Dendritic cell treated with granulocyte-macrophage colony-stimulating factor and Interleukin-4, amounts not matched to agents 40 ng/mL and 50 ng/mL, for 4 days (primary cell): ENCODE data around the gene RPAP2.
"Not testable (repeated sequence)": the region's sequence is repeated elsewhere in the genome, so short reads cannot be mapped to it uniquely, and the experiment has no call there.

Source experiments
- H3K27ac Mint-ChIP-seq: one replicate; pipeline ENCODE4 v1.8.0; 2022; ENCODE audit warnings: mild to moderate bottlenecking, mixed read lengths
- H3K27me3 Mint-ChIP-seq: one replicate; pipeline ENCODE4 v1.8.0; 2022; ENCODE audit warnings: mild to moderate bottlenecking, mixed read lengths
- H3K36me3 Mint-ChIP-seq: one replicate; pipeline ENCODE4 v1.8.0; 2022; ENCODE audit warnings: low read depth, mixed read lengths
- H3K4me1 Mint-ChIP-seq: one replicate; pipeline ENCODE4 v1.8.0; 2022; ENCODE audit warnings: low read depth, mixed read lengths
- H3K4me3 Mint-ChIP-seq: one replicate; pipeline ENCODE4 v1.8.0; 2022; ENCODE audit warnings: mild to moderate bottlenecking, moderate library complexity, mixed read lengths
- H3K9me3 Mint-ChIP-seq: one replicate; pipeline ENCODE4 v1.8.0; 2022; ENCODE audit warnings: mixed read lengths
- intact Hi-C: fragments of 100-400 bp; cut with micrococcal nuclease; formaldehyde crosslinking; loops from one replicate; pipeline ENCODE4 v1.15.0; 2022

RPAP2 gene

DNA sequence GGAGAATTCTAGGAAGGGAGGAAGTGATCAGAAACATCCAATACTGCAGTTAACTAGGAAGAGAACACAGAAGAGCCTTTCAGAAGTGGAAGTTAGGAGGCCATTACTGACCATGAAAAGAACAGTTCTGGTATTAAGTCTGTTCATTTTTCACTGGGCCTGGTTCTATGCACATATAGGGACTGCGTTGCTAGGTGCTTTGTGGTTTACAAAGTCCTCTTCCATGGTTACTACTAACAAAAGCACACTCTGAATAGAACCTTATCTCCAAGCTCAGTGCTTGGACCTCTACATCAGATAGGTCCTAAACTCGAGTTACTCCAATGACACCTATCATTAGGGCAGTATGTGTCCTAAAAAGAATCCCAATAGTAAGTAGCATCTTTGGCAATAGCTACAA, 75.4 kb downstream of the RPAP2 start:
- Mint-ChIP-seq H3K4me1 (peaks cover 7% of the 10 kb centered on the region), H3K4me3 (no peak overlapping the region), H3K27me3 (no peaks in the 10 kb centered on the region), H3K36me3 (peaks cover 11% of the 10 kb centered on the region), H3K27ac (no peak overlapping the region), H3K9me3 (no peaks in the 10 kb centered on the region)
- intact Hi-C loops: no loop called here

DNA sequence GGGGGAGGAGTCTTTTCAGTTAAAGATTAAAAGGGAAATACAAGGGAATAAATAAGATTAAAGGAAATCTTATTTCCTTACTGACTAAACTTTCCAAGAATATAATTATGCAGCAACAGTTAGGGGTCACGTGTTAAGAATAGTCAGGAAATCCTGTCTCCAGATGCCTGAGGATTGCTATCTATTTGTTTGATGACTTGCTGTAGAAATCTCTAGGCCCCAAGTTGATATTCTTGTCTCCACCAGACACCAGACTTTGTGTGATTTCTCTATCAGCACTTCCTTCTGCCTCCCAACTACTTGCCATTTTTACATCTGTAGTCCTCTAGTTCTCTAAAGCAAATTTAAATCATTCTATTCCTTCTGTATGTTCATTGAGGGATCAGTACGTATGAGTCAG, 77.5 kb downstream of the RPAP2 start:
- no peaks in the 10 kb centered on the region for H3K9me3 Mint-ChIP-seq
- intact Hi-C loops: no loop called here
- H3K4me1 Mint-ChIP-seq: peaks cover 7% of the 10 kb centered on the region
- no peaks in the 10 kb centered on the region for H3K27me3 Mint-ChIP-seq
- H3K27ac Mint-ChIP-seq: no peak overlapping the region
- H3K4me3 Mint-ChIP-seq: no peak overlapping the region
- H3K36me3 Mint-ChIP-seq: peaks cover 8% of the 10 kb centered on the region

GRCh38 chr1:92377991-92378390, 79.1 kb downstream of the RPAP2 start:
- H3K4me3 Mint-ChIP-seq, H3K9me3 Mint-ChIP-seq, H3K4me1 Mint-ChIP-seq, intact Hi-C loops, H3K27ac Mint-ChIP-seq, H3K27me3 Mint-ChIP-seq: not testable (repeated sequence)
- H3K36me3 Mint-ChIP-seq: peaks cover 11% of the 10 kb centered on the region

GRCh38 chr1:92380867-92381266, 82.0 kb downstream of the RPAP2 start:
- no peaks in the 10 kb centered on the region for H3K4me1 Mint-ChIP-seq
- peaks cover 20% of the 10 kb centered on the region for H3K36me3 Mint-ChIP-seq
- H3K4me3 Mint-ChIP-seq: no peak overlapping the region
- no peak overlapping the region for H3K27ac Mint-ChIP-seq
- no peaks in the 10 kb centered on the region for H3K27me3 Mint-ChIP-seq
- peaks cover under 1% of the 10 kb centered on the region for H3K9me3 Mint-ChIP-seq
- intact Hi-C loops: no loop called here

DNA sequence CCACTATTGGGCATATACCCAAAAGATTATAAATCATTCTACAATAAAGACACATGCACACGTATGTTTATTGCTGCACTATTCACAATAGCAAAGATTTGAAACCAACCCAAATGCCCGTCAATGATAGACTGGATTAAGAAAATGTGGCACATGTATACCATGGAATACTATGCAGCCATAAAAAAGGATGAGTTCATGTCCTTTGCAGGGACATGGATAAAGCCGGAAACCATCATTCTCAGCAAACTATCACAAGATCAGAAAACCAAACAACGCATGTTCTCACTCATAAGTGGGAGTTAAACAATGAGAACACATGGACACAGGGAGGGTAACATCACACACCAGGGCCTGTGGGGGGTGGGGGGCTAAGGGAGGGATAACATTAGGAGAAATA, 95.1 kb downstream of the RPAP2 start:
- H3K4me3 Mint-ChIP-seq, H3K27me3 Mint-ChIP-seq, intact Hi-C loops, H3K27ac Mint-ChIP-seq, H3K4me1 Mint-ChIP-seq: not testable (repeated sequence)
- Mint-ChIP-seq H3K9me3 (peaks cover 59% of the 10 kb centered on the region), H3K36me3 (peaks cover 18% of the 10 kb centered on the region)

GRCh38 chr1:92398519-92398918, 99.7 kb downstream of the RPAP2 start:
- Mint-ChIP-seq H3K27me3 (no peaks in the 10 kb centered on the region), H3K27ac (no peak overlapping the region), H3K36me3 (no peaks in the 10 kb centered on the region), H3K4me1 (no peaks in the 10 kb centered on the region), H3K9me3 (peaks cover 52% of the 10 kb centered on the region), H3K4me3 (no peak overlapping the region)
- intact Hi-C loops: no loop called here

- Mint-ChIP-seq H3K4me1 (no peaks in the 10 kb centered on the region), H3K4me3 (no peak overlapping the region), H3K9me3 (peaks cover 52% of the 10 kb centered on the region), H3K27ac (no peak overlapping the region), H3K27me3 (no peaks in the 10 kb centered on the region), H3K36me3 (no peaks in the 10 kb centered on the region)
- intact Hi-C loops: no loop called here
Measured at GRCh38 chr1:92399076-92399475, 100.2 kb downstream of the RPAP2 start.

DNA sequence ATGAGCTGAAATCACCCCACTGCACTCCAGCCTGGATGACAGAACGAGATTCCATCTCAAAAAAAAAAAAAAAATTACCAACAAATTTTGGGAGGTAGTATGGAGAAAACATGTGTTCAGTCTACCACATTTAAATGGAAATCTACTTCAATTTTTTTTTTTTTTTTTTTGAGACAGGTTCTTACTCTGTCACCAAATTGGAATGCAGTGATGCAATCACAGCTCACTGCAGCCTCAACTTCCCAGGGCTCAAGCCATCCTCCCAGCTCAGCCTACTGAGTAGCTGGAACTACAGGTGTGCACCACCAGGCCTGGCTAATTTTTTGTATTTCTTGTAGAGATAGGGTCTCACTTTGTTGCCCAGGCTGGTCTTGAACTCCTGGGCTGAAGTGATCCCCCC, 105.8 kb downstream of the RPAP2 start:
- Mint-ChIP-seq H3K27ac (no peak overlapping the region), H3K9me3 (peaks cover 48% of the 10 kb centered on the region), H3K4me1 (no peaks in the 10 kb centered on the region), H3K27me3 (no peaks in the 10 kb centered on the region), H3K36me3 (no peaks in the 10 kb centered on the region), H3K4me3 (no peak overlapping the region)
- intact Hi-C loops: no loop called here

GRCh38 chr1:92408825-92409224, 110.0 kb downstream of the RPAP2 start:
- Mint-ChIP-seq H3K4me3 (no peak overlapping the region), H3K27ac (no peak overlapping the region), H3K36me3 (no peaks in the 10 kb centered on the region), H3K9me3 (peaks cover 7% of the 10 kb centered on the region), H3K4me1 (no peaks in the 10 kb centered on the region), H3K27me3 (no peaks in the 10 kb centered on the region)
- intact Hi-C loops: no loop called here

GRCh38 chr1:92409946-92410549, 111.2 kb downstream of the RPAP2 start:
- H3K27ac Mint-ChIP-seq: no peak overlapping the region
- H3K9me3 Mint-ChIP-seq: no peaks in the 10 kb centered on the region
- no peaks in the 10 kb centered on the region for H3K36me3 Mint-ChIP-seq
- no peaks in the 10 kb centered on the region for H3K4me1 Mint-ChIP-seq
- no peaks in the 10 kb centered on the region for H3K27me3 Mint-ChIP-seq
- intact Hi-C loops: no loop called here
- no peak overlapping the region for H3K4me3 Mint-ChIP-seq

DNA sequence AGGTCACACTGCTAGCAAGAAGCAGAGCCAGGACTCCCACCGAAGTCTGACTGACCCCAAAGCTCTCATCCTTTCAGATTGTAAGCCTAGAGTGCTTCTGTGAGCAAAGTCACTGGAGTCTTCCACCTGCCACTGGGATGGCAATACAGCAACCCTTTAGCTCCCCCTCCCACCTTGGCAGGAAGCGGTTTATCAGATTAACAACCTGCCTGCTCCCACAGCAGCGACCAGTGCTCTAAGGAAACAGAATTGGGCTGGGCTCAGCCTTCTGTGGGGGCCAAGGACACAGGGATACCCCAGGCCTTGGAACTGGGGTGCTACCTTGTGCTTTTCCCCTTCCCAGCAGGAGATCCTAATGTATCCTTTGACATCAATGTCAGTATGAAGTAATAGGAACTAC, 111.8 kb downstream of the RPAP2 start:
- no peaks in the 10 kb centered on the region for H3K4me1 Mint-ChIP-seq
- H3K27ac Mint-ChIP-seq: no peak overlapping the region
- no peak overlapping the region for H3K4me3 Mint-ChIP-seq
- intact Hi-C loops: no loop called here
- no peaks in the 10 kb centered on the region for H3K36me3 Mint-ChIP-seq
- H3K27me3 Mint-ChIP-seq: no peaks in the 10 kb centered on the region
- no peaks in the 10 kb centered on the region for H3K9me3 Mint-ChIP-seq

- Mint-ChIP-seq H3K27ac (no peak overlapping the region), H3K27me3 (no peaks in the 10 kb centered on the region), H3K9me3 (no peaks in the 10 kb centered on the region), H3K36me3 (no peaks in the 10 kb centered on the region), H3K4me1 (no peaks in the 10 kb centered on the region), H3K4me3 (no peak overlapping the region)
- intact Hi-C loops: no loop called here
Measured at GRCh38 chr1:92411511-92411910, 112.7 kb downstream of the RPAP2 start.

DNA sequence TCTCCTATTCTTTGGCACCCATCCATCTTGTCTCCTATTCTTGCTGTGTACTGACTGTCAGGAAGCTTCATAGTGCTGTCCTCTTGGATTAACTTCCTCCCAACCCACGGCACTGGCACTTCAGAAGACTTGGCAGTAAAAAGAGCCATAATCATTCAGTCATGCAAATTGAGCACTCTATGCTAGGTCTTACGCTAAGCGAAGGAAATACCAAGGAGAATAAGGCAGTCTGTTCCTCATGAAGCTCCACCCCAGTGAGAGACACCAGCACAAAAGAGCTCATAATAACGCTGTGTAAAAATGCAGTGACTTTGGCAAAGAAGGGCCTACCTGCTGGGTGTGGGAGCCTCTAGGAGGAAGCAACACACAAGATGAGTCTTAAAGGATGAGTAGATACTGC, 120.8 kb downstream of the RPAP2 start:
- intact Hi-C loops: no loop called here
- peaks cover 11% of the 10 kb centered on the region for H3K4me1 Mint-ChIP-seq
- H3K27me3 Mint-ChIP-seq: peaks cover 1% of the 10 kb centered on the region
- H3K4me3 Mint-ChIP-seq: no peak overlapping the region
- H3K27ac Mint-ChIP-seq: no peak overlapping the region
- no peaks in the 10 kb centered on the region for H3K36me3 Mint-ChIP-seq
- no peaks in the 10 kb centered on the region for H3K9me3 Mint-ChIP-seq

DNA sequence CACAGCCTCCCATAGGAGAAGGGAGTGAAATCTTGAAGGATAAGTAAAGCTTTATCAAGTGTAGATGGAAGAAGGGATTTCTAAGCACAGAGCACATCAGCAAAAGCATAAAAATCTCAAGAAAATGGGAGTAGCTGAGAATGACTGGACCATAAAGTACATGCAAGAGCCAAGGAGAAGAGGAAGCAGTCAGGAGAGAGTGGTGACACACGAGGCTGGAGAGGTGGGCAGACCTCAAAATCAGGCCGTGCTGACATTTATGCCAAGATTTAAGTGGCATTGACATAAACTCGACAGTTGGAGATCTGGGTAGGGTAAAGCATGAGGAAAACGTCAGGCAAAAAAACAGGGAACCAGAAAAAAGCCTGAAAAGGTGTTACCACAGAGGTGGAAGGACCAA, 125.5 kb downstream of the RPAP2 start:
- intact Hi-C loops: no loop called here
- peaks cover 12% of the 10 kb centered on the region for H3K4me1 Mint-ChIP-seq
- H3K36me3 Mint-ChIP-seq: no peaks in the 10 kb centered on the region

DNA sequence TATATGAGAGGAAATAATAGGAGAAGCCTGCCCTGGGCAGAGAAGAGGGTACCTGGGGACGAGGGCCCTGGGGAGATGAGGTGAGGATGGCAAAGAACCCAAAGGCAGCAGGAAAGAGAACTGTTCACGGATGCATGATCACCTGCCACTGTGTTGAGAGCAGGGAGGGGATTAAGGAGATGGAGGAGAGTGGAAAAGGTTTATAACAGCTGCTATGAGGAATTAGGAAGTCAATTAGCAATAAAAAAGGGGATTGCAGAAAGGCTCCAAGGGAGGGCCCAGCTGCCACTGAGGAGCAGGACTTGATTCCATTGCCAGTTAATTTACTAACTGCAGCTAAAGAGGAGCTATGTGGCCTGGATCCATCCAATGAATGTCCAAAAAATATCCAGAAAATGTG, 126.8 kb downstream of the RPAP2 start:
- Mint-ChIP-seq H3K9me3 (no peaks in the 10 kb centered on the region), H3K36me3 (no peaks in the 10 kb centered on the region), H3K4me1 (peaks cover 12% of the 10 kb centered on the region), H3K4me3 (no peak overlapping the region), H3K27me3 (peaks cover 1% of the 10 kb centered on the region), H3K27ac (no peak overlapping the region)
- intact Hi-C loops: no loop called here

More for the DNA sequence above, 125.5 kb downstream of the RPAP2 start:
- H3K4me3 Mint-ChIP-seq: no peak overlapping the region
- peaks cover 1% of the 10 kb centered on the region for H3K27me3 Mint-ChIP-seq
- H3K9me3 Mint-ChIP-seq: no peaks in the 10 kb centered on the region
- H3K27ac Mint-ChIP-seq: no peak overlapping the region
